Kidney capillary endothelial cell (primary cell): ENCODE measurements around the gene PABPC1L2A.
"Not testable (repeated sequence)": the region's sequence is repeated elsewhere in the genome, so short reads cannot be mapped to it uniquely, and the experiment has no call there.

Experiments
- DNase-seq: peaks from one replicate; pipeline ENCODE4 v3.0.0-alpha.2; 2018; ENCODE audit warnings: low spot score

Gene PABPC1L2A

GRCh38 chrX:73079024-73079562 lies at the start of gene PABPC1L2A:
Gene PABPC1L2A (minus strand): TSS chrX:73079512. CDS start chrX:73079386, 126 bp downstream.
- DNase-seq = not testable (repeated sequence)

DNA sequence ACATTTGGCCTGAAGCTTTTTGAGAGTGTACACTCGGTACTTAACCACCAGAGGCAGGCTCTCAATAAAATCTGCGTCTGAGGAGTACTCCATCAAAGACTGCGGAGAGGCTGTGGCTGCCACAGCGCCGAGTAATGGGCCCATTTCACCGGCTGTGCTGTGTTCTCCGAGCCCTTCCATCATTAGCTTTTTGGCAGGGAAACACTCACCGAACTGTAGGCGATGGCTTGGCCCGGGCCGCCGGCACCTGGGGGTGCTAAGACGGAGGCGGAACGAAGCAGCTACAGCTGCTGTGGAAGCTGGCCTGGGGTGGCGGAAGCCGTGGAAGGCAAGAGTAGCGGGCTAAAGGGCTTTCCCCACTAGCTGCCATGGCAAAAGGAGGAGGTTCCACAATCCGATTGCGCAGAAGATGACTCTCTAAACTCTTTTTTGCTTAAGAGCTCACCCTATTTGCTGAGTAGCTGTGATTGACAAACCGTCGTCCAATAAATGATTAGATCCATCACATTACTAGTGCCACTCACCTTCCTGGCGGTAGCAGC lies 48.5 kb upstream of the PABPC1L2A start:
- DNase-seq = no peak

DNA sequence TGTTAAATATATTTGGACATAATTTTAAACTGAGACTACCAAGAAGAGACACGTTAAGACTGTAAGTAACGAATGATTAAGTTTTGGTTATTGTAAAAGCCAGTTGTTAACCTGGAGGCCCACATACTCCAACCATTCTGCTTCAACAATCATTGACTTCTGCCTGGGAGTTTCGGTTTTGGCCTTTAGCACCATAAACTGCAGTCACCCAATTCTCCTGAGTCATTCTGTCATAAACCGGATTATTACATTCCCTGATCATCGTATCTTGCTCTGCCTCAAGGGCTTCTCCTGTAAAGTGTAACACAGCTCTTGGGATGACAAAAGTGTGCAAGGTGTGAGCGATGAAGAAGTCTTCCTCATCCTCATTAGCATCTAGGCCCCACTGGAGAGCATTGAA lies 46.9 kb upstream of the PABPC1L2A start:
- no peak for DNase-seq

- DNase-seq = not testable (repeated sequence)
Observed at GRCh38 chrX:73099505-73099904, 20.2 kb upstream of the PABPC1L2A start.

DNA sequence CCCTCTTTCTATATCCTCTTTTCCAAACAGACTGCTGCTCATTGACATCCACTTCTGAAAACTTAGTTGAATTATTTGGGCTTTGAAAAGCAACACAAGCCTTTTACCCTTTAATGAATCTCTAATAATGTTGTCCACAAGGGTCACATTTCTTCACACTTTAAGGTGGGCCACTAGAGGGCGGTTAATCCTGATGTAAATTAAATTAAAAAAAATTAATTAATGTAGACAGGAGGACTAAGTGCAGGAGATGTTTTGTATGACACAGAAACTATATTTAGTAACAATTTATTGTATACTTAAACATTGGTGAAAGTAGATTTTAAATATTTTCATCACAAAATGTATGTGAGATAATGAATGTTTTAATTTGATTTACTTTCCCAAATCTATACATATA lies 7.5 kb upstream of the PABPC1L2A start:
- DNase-seq = peak; percentile 6

DNA sequence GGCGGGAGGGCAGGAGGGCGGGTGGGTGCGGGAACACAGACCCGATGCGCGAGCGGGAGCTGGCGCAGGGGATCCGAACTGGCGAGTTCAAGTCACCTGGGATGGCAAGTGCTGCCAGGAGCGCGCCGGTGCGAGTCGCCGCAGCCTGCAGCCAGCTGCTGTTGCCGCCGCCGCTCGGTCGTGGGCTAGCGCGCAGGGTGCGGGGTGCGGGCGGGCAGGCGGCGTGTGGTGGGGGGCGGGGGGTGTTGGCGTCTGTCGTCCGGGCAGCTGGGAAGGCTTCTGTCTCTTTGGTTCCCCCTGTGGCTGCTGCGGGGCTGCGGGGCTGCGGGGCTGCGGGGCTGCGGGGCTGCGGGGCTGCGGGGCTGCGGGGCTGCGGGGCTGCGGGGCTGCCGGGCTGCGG lies 572 bp upstream of the PABPC1L2A start:
- DNase-seq = not testable (repeated sequence)

DNA sequence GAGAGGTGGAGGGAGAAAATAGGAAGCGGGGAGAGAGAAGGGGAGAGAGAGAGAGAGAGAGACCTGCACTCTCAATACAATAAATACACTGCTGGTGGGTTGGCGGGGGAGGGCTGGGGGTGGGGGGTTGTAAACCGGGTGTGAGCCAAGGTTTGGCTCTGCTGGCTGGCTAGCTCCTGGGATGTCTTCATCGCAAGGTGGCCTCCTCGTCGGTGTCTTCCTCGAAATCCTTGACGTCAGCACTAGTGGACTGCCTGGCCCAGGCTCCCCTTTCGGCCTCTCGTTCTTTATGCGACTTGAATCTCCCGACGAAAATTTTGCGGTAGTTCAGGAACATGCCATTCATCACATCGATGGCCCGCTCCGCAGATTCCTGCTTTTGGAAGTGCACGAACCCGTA lies 715 bp downstream of the PABPC1L2A start:
- DNase-seq = not testable (repeated sequence)

- no peak for DNase-seq
Observed at GRCh38 chrX:73076838-73077237, 2.5 kb downstream of the PABPC1L2A start.

GRCh38 chrX:73069365-73070035 lies 9.8 kb downstream of the PABPC1L2A start:
- DNase-seq = no peak

DNA sequence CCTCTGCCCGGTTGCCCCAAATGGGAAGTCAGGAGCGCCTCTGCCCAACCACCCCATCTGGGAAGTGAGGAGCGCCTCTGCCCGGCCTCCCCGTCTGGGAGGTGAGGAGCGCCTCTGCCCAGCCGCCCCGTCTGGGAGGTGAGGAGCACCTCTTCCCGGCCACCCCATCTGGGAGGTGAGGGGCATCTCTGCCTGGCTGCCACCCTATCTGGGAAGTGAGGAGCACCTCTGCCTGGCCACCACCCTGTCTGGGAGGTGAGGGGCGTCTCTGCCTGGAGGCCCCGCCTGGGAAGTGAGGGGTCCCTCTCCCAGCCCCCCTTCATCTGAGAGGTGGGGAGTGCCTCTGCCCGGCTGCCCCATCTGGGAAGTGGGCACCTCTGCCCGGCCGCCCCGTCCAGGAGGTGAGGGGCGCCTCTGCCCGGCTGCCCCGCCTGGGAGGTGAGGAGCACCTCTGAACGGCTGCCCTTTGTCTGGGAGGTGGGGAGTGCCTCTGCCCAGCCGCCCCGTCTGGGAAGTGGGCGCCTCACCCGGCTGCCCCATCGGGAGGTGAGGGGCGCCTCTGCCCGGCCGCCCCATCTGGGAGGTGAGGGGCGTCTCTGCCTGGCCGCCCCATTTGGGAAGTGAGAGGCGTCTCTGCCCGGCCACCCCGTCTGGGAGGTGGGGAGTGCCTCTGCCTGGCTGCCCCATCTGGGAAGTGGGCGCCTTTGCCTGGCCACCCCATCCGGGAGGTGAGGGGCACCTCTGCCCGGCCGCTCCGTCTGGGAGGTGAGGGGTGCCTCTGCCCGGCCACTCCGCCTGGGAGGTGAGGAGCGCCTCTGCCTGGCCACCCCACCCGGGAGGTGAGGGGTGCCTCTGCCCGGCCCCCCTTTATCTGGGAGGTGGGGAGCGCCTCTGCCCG lies 10.6 kb downstream of the PABPC1L2A start:
- no peak for DNase-seq

- not testable (repeated sequence) for DNase-seq
Observed at GRCh38 chrX:73067761-73068466, 11.4 kb downstream of the PABPC1L2A start.

GRCh38 chrX:73028876-73029275 lies 50.4 kb downstream of the PABPC1L2A start:
- DNase-seq = no peak
